ENCODE data around the gene AAR2. TPM values are rescaled to one million over a fixed set of nuclear protein-coding genes. Genes with fewer than 3 reads are reported as not detected.
A peak's percentile ranks its signal among the peaks of the same experiment; 100 is the strongest.

AAR2 gene
- total RNA-seq, result 10 to 100 TPM; 18.7 to 25.5 (median 24.1) TPM

GRCh38 chr20:36235892-36236785 is at the start of gene AAR2:
AAR2 (plus strand) TSS chr20:36236478; CDS start chr20:36239869, 3,391 bp downstream.
- Histone ChIP-seq H3K36me3 (peaks cover 0 to 12% (median under 1%) of the 10 kb centered on the region in 4 donors), H3K4me3 (peak within 1 kb of the TSS; percentile 60 to 95 (median 78)), H3K27me3 (no peaks in the 10 kb centered on the region), H3K4me1 (peaks cover 16 to 22% (median 20%) of the 10 kb centered on the region in 4 donors), H3K9me3 (no peaks in the 10 kb centered on the region), H3K27ac (peak within 1 kb of the TSS; percentile 73 to 89 (median 82))
- intact Hi-C loops (cut with DNase I; ENCODE audit: low total_unique reads) (no loop called here), in situ Hi-C loops (cut with MboI; ENCODE audit: low pct_ligation_motif_present in 1 of 4, low pct_unique_long_range_greater_than_20kb in 1 of 4, low sequenced_read_pairs in 3 of 4) (no loop called here)
- WGBS, 2 donors (ENCODE audit: low coverage in 1 of 2), result 0 to 17% methylated on average over 5 to 44 of the region's 44 CpGs
- TF ChIP-seq POLR2A (IDR thresholded peaks at IDR 0.05) (peak; percentile 57), POLR2AphosphoS5 (IDR thresholded peaks at IDR 0.05) (peak in 2 of 3 donors; percentile 64 to 75), EP300 (IDR thresholded peaks at IDR 0.05; ENCODE audit: low read depth) (no peak)
- peak; percentile 84 for DNase-seq

- Histone ChIP-seq H3K4me3 (no peak overlapping the region), H3K27me3 (no peaks in the 10 kb centered on the region), H3K4me1 (no peaks in the 10 kb centered on the region), H3K27ac (no peak overlapping the region), H3K36me3 (peaks cover 0 to 23% (median 8%) of the 10 kb centered on the region in 4 donors), H3K9me3 (no peaks in the 10 kb centered on the region)
- DNase-seq, result no peak
- TF ChIP-seq CTCF (IDR thresholded peaks at IDR 0.05), result no peak
- TF ChIP-seq EP300 (IDR thresholded peaks at IDR 0.05; ENCODE audit: low read depth), result no peak
- intact Hi-C loops (cut with DNase I; ENCODE audit: low total_unique reads), result no loop called here
- 87 to 100% methylated on average over 1 to 6 of the region's 10 CpGs for WGBS, 2 donors (ENCODE audit: low coverage in 1 of 2)
- in situ Hi-C loops (cut with MboI; ENCODE audit: low pct_ligation_motif_present in 1 of 4, low pct_unique_long_range_greater_than_20kb in 1 of 4, low sequenced_read_pairs in 3 of 4), result no loop called here
Observed at GRCh38 chr20:36193977-36194712, 42.1 kb upstream of the AAR2 start.

- Histone ChIP-seq H3K9me3 (no peaks in the 10 kb centered on the region), H3K27ac (no peak overlapping the region), H3K27me3 (no peaks in the 10 kb centered on the region), H3K36me3 (peaks cover 0 to 14% (median 6%) of the 10 kb centered on the region in 4 donors), H3K4me1 (no peaks in the 10 kb centered on the region), H3K4me3 (no peak overlapping the region)
- no peak for DNase-seq
- in situ Hi-C loops (cut with MboI; ENCODE audit: low pct_ligation_motif_present in 1 of 4, low pct_unique_long_range_greater_than_20kb in 1 of 4, low sequenced_read_pairs in 3 of 4), result no loop called here
- WGBS, 2 donors (ENCODE audit: low coverage in 1 of 2), result 79% methylated on average over 2 of the region's 2 CpGs; no CpG with 5 or more reads in 1 of the 2 donors
- intact Hi-C loops (cut with DNase I; ENCODE audit: low total_unique reads), result loop anchor here (5.0 kb wide), 2 partner anchors 39 to 401 kb away; no protein-coding TSS in a partner anchor
- TF ChIP-seq POLR2AphosphoS5 (IDR thresholded peaks at IDR 0.05) (no peak), CTCF (IDR thresholded peaks at IDR 0.05) (no peak), POLR2A (IDR thresholded peaks at IDR 0.05) (no peak), EP300 (IDR thresholded peaks at IDR 0.05; ENCODE audit: low read depth) (no peak)
Observed at GRCh38 chr20:36196676-36197075, 39.6 kb upstream of the AAR2 start.

- intact Hi-C loops (cut with DNase I; ENCODE audit: low total_unique reads), result loop anchor here (5.0 kb wide), 2 partner anchors 40 to 400 kb away; no protein-coding TSS in a partner anchor
- Histone ChIP-seq H3K4me3 (no peak overlapping the region), H3K27me3 (no peaks in the 10 kb centered on the region), H3K27ac (no peak overlapping the region), H3K9me3 (no peaks in the 10 kb centered on the region), H3K36me3 (peaks cover 0 to 14% (median 6%) of the 10 kb centered on the region in 4 donors), H3K4me1 (no peaks in the 10 kb centered on the region)
- in situ Hi-C loops (cut with MboI; ENCODE audit: low pct_ligation_motif_present in 1 of 4, low pct_unique_long_range_greater_than_20kb in 1 of 4, low sequenced_read_pairs in 3 of 4), result no loop called here
- 86% methylated on average over 2 of the region's 2 CpGs; no CpG with 5 or more reads in 1 of the 2 donors for WGBS, 2 donors (ENCODE audit: low coverage in 1 of 2)
- no peak for TF ChIP-seq CTCF (IDR thresholded peaks at IDR 0.05)
- TF ChIP-seq EP300 (IDR thresholded peaks at IDR 0.05; ENCODE audit: low read depth), result no peak
- no peak for TF ChIP-seq POLR2AphosphoS5 (IDR thresholded peaks at IDR 0.05)
- TF ChIP-seq POLR2A (IDR thresholded peaks at IDR 0.05), result no peak
- DNase-seq, result no peak
Observed at GRCh38 chr20:36197271-36197670, 39.0 kb upstream of the AAR2 start.

Data from transverse colon (tissue), 4 donors.